Caco-2 (cell line): ENCODE measurements around the gene IQCK. TPM values are rescaled to one million over a fixed set of nuclear protein-coding genes. Genes with fewer than 3 reads are reported as not detected.

Source experiments
- BruUV-seq: library from RNA; stranded (reverse); fragments of 400-500 nt; replicated peaks from 2 replicates; lab custom pipeline; 2021; lab: Mats Ljungman, UMichigan
- CTCF ChIA-PET: fragments of 300-600 bp; sonication (Branson Sonifier 250); formaldehyde crosslinking; loops from one replicate; lab custom pipeline; 2022; ENCODE audit warnings: antibody characterized with exemption; lab: Charles Lee
- POLR2A ChIA-PET: fragments of 300-600 bp; sonication (Branson Sonifier 250); formaldehyde crosslinking; loops from one replicate; lab custom pipeline; 2022; ENCODE audit warnings: antibody characterized with exemption; lab: Charles Lee
- DNase-seq, 2 experiments: peaks; one replicate each; pipeline versions ENCODE4 v3.0.0 to v3.0.0-alpha.2; 2020 to 2022
- H3K27me3 ChIP-seq: replicated peaks from 2 replicates; pipeline ENCODE4 v1.6.0; 2011; ENCODE audit warnings: low read length; ENCODE audit not compliant: control insufficient read depth, insufficient read depth
- H3K36me3 ChIP-seq: 2 replicates; pipeline ENCODE4 v1.5.1; 2011; ENCODE audit warnings: low read length; ENCODE audit not compliant: control insufficient read depth, insufficient read depth
- H3K4me1 ChIP-seq: fragments of 250-450 bp; sonication (Bioruptor Pico); 2 replicates; pipeline ENCODE4 v1.5.1; 2020; ENCODE audit warnings: mild to moderate bottlenecking
- H3K4me3 ChIP-seq: 2 replicates; pipeline ENCODE4 v1.5.1; 2011; ENCODE audit warnings: low read depth, mild to moderate bottlenecking, control low read depth, low read length
- H3K9me3 ChIP-seq: fragments of 250-450 bp; sonication (Bioruptor Pico); 2 replicates; pipeline ENCODE4 v1.5.1; 2020; ENCODE audit warnings: mild to moderate bottlenecking, moderate library complexity
- H3K27ac Mint-ChIP-seq: one replicate; pipeline ENCODE4 v1.8.0; 2022; ENCODE audit warnings: mixed read lengths; ENCODE audit not compliant: unreplicated experiment
- H3K27me3 Mint-ChIP-seq: one replicate; pipeline ENCODE4 v1.8.0; 2022; ENCODE audit warnings: mixed read lengths; ENCODE audit not compliant: insufficient read depth, unreplicated experiment
- H3K36me3 Mint-ChIP-seq: one replicate; pipeline ENCODE4 v1.8.0; 2022; ENCODE audit warnings: mild to moderate bottlenecking, mixed read lengths; ENCODE audit not compliant: insufficient read depth, unreplicated experiment
- H3K4me1 Mint-ChIP-seq: one replicate; pipeline ENCODE4 v1.8.0; 2022; ENCODE audit warnings: low read depth, mixed read lengths; ENCODE audit not compliant: unreplicated experiment
- H3K4me3 Mint-ChIP-seq: one replicate; pipeline ENCODE4 v1.8.0; 2022; ENCODE audit warnings: mild to moderate bottlenecking, moderate library complexity, mixed read lengths; ENCODE audit not compliant: unreplicated experiment
- H3K9me3 Mint-ChIP-seq: one replicate; pipeline ENCODE4 v1.8.0; 2022; ENCODE audit warnings: mixed read lengths; ENCODE audit not compliant: unreplicated experiment
- CTCF ChIP-seq, 2 experiments: fragments of 200-600 bp in 1 of 2; IDR thresholded peaks; 1 replicate in 1 of 2; 2 replicates in 1 of 2; pipeline versions ENCODE4 v1.5.1 to v1.8.0; 2011 to 2022; ENCODE audit warnings: antibody characterized with exemption in 1 of 2, control low read depth in 1 of 2, inconsistent platforms in 1 of 2, low read depth in 1 of 2, low read length in 1 of 2, mild to moderate bottlenecking in 1 of 2, moderate library complexity in 1 of 2; ENCODE audit not compliant: insufficient read depth in 1 of 2, severe bottlenecking in 1 of 2, unreplicated experiment in 1 of 2
- intact Hi-C: fragments of 100-400 bp; cut with micrococcal nuclease; formaldehyde crosslinking; loops from one replicate; pipeline ENCODE4 v1.10.0; 2022; ENCODE audit not compliant: unreplicated experiment
- total RNA-seq: library from RNA; stranded (reverse); gene quantifications from 2 replicates; pipeline ENCODE4 v1.2.3, GENCODE V29; 2022

The IQCK gene
- total RNA-seq, 1 experiment from 2014 or later, result 2.0 TPM

- H3K9me3 Mint-ChIP-seq, result no peaks in the 10 kb centered on the region
- H3K4me3 Mint-ChIP-seq, result no peak overlapping the region
- intact Hi-C loops, result no loop called here
- no peak overlapping the region for H3K27ac Mint-ChIP-seq
- H3K4me1 ChIP-seq, result no peaks in the 10 kb centered on the region
- H3K36me3 Mint-ChIP-seq, result peaks cover 6% of the 10 kb centered on the region
- ChIA-PET POLR2A (no interaction called here), CTCF (no interaction called here)
- no TSS peak for BruUV-seq
- no peaks in the 10 kb centered on the region for H3K27me3 ChIP-seq
- H3K4me3 ChIP-seq, result no peak overlapping the region
- DNase-seq, result no peak
- H3K4me1 Mint-ChIP-seq, result no peaks in the 10 kb centered on the region
- TF ChIP-seq CTCF (IDR thresholded peaks at IDR 0.05; ENCODE audit: insufficient read depth in 1 of 2, low read depth in 1 of 2, low read length in 1 of 2, severe bottlenecking in 1 of 2, unreplicated experiment in 1 of 2), result no peak
- no peaks in the 10 kb centered on the region for H3K9me3 ChIP-seq
- no peaks in the 10 kb centered on the region for H3K27me3 Mint-ChIP-seq
- H3K36me3 ChIP-seq, result no peaks in the 10 kb centered on the region
These were observed 139.7 kb downstream of the IQCK start for GRCh38 chr16:19857593-19858339.

- no peaks in the 10 kb centered on the region for H3K36me3 ChIP-seq
- no peaks in the 10 kb centered on the region for H3K27me3 ChIP-seq
- BruUV-seq, result no TSS peak
- H3K9me3 Mint-ChIP-seq, result no peaks in the 10 kb centered on the region
- H3K27me3 Mint-ChIP-seq, result no peaks in the 10 kb centered on the region
- H3K4me3 Mint-ChIP-seq, result no peak overlapping the region
- no peaks in the 10 kb centered on the region for H3K9me3 ChIP-seq
- DNase-seq, result no peak
- H3K27ac Mint-ChIP-seq, result no peak overlapping the region
- no peak for TF ChIP-seq CTCF (IDR thresholded peaks at IDR 0.05; ENCODE audit: insufficient read depth in 1 of 2, low read depth in 1 of 2, low read length in 1 of 2, severe bottlenecking in 1 of 2, unreplicated experiment in 1 of 2)
- POLR2A ChIA-PET, result no interaction called here
- H3K4me1 ChIP-seq, result no peaks in the 10 kb centered on the region
- no peaks in the 10 kb centered on the region for H3K4me1 Mint-ChIP-seq
- peaks cover 6% of the 10 kb centered on the region for H3K36me3 Mint-ChIP-seq
- intact Hi-C loops, result no loop called here
- H3K4me3 ChIP-seq, result no peak overlapping the region
- CTCF ChIA-PET, result no interaction called here
These were observed 140.4 kb downstream of the IQCK start for GRCh38 chr16:19858340-19859018.

GRCh38 chr16:19859166-19859565 is 141.1 kb downstream of the IQCK start:
- Histone ChIP-seq H3K9me3 (no peaks in the 10 kb centered on the region), H3K27me3 (no peaks in the 10 kb centered on the region), H3K36me3 (no peaks in the 10 kb centered on the region), H3K4me3 (no peak overlapping the region), H3K4me1 (no peaks in the 10 kb centered on the region)
- peaks cover 6% of the 10 kb centered on the region for H3K36me3 Mint-ChIP-seq
- no peak overlapping the region for H3K4me3 Mint-ChIP-seq
- H3K27me3 Mint-ChIP-seq, result no peaks in the 10 kb centered on the region
- ChIA-PET CTCF (no interaction called here), POLR2A (no interaction called here)
- no peak for TF ChIP-seq CTCF (IDR thresholded peaks at IDR 0.05; ENCODE audit: insufficient read depth in 1 of 2, low read depth in 1 of 2, low read length in 1 of 2, severe bottlenecking in 1 of 2, unreplicated experiment in 1 of 2)
- no peaks in the 10 kb centered on the region for H3K9me3 Mint-ChIP-seq
- intact Hi-C loops, result no loop called here
- DNase-seq, result no peak
- BruUV-seq, result no TSS peak
- no peak overlapping the region for H3K27ac Mint-ChIP-seq
- no peaks in the 10 kb centered on the region for H3K4me1 Mint-ChIP-seq
